Nephron progenitor cell (in vitro differentiated cells): ENCODE data around the gene CTSD.

Experiments
- DNase-seq: peaks from one replicate; pipeline ENCODE4 v3.0.0; 2021
- H3K27ac Mint-ChIP-seq: 2 replicates; pipeline ENCODE4 v1.8.0; 2021; ENCODE audit warnings: mild to moderate bottlenecking, moderate library complexity, mixed read lengths
- H3K27me3 Mint-ChIP-seq: 2 replicates; pipeline ENCODE4 v1.8.0; 2021; ENCODE audit warnings: mild to moderate bottlenecking, low read depth, mixed read lengths; ENCODE audit not compliant: poor library complexity
- H3K36me3 Mint-ChIP-seq: 2 replicates; pipeline ENCODE4 v1.8.0; 2021; ENCODE audit warnings: low read depth, mixed read lengths
- H3K4me1 Mint-ChIP-seq: 2 replicates; pipeline ENCODE4 v1.8.0; 2021; ENCODE audit warnings: mixed read lengths
- H3K4me3 Mint-ChIP-seq: 2 replicates; pipeline ENCODE4 v1.8.0; 2021; ENCODE audit warnings: mild to moderate bottlenecking, moderate library complexity, mixed read lengths
- H3K9me3 Mint-ChIP-seq: 2 replicates; pipeline ENCODE4 v1.8.0; 2021; ENCODE audit warnings: mild to moderate bottlenecking, moderate library complexity, mixed read lengths
- CTCF ChIP-seq: fragments of 200-600 bp; sonication (generic); IDR thresholded peaks from 2 replicates; pipeline ENCODE4 v1.5.0; 2021; ENCODE audit warnings: antibody characterized with exemption

The CTSD gene

GRCh38 chr11:1747753-1748635 lies 15.7 kb downstream of the CTSD start:
- H3K27me3 Mint-ChIP-seq = peaks cover 63% of the 10 kb centered on the region
- H3K4me3 Mint-ChIP-seq = no peak overlapping the region
- peaks cover 8% of the 10 kb centered on the region for H3K9me3 Mint-ChIP-seq
- no peak overlapping the region for H3K27ac Mint-ChIP-seq
- no peak for DNase-seq
- peaks cover 25% of the 10 kb centered on the region for H3K4me1 Mint-ChIP-seq
- no peak for TF ChIP-seq CTCF
- H3K36me3 Mint-ChIP-seq = no peaks in the 10 kb centered on the region

GRCh38 chr11:1746956-1747752 lies 16.6 kb downstream of the CTSD start:
- no peak for TF ChIP-seq CTCF
- H3K9me3 Mint-ChIP-seq = peaks cover 8% of the 10 kb centered on the region
- H3K27me3 Mint-ChIP-seq = peaks cover 63% of the 10 kb centered on the region
- no peak overlapping the region for H3K4me3 Mint-ChIP-seq
- H3K4me1 Mint-ChIP-seq = peaks cover 25% of the 10 kb centered on the region
- H3K27ac Mint-ChIP-seq = no peak overlapping the region
- DNase-seq = no peak
- H3K36me3 Mint-ChIP-seq = no peaks in the 10 kb centered on the region

- H3K4me3 Mint-ChIP-seq = no peak overlapping the region
Measured at GRCh38 chr11:1746511-1746931, 17.2 kb downstream of the CTSD start.

GRCh38 chr11:1745701-1746320 lies 17.9 kb downstream of the CTSD start:
- Mint-ChIP-seq H3K36me3 (no peaks in the 10 kb centered on the region), H3K27ac (no peak overlapping the region), H3K9me3 (peaks cover 8% of the 10 kb centered on the region), H3K27me3 (peaks cover 63% of the 10 kb centered on the region), H3K4me3 (no peak overlapping the region), H3K4me1 (peaks cover 25% of the 10 kb centered on the region)
- no peak for TF ChIP-seq CTCF
- DNase-seq = no peak

More at GRCh38 chr11:1746511-1746931, 17.2 kb downstream of the CTSD start:
- no peak for TF ChIP-seq CTCF
- no peak for DNase-seq
- Mint-ChIP-seq H3K27ac (no peak overlapping the region), H3K36me3 (no peaks in the 10 kb centered on the region), H3K9me3 (peaks cover 8% of the 10 kb centered on the region), H3K4me1 (peaks cover 25% of the 10 kb centered on the region), H3K27me3 (peaks cover 63% of the 10 kb centered on the region)

GRCh38 chr11:1744891-1745700 lies 18.6 kb downstream of the CTSD start:
- Mint-ChIP-seq H3K27ac (no peak overlapping the region), H3K27me3 (peaks cover 57% of the 10 kb centered on the region), H3K4me3 (no peak overlapping the region), H3K9me3 (peaks cover 8% of the 10 kb centered on the region), H3K36me3 (no peaks in the 10 kb centered on the region), H3K4me1 (peaks cover 19% of the 10 kb centered on the region)
- no peak for DNase-seq
- no peak for TF ChIP-seq CTCF
